HG03139 (cell line): ENCODE data around the gene HNRNPA3.
"Not testable (repeated sequence)": the region's sequence is repeated elsewhere in the genome, so short reads cannot be mapped to it uniquely, and the experiment has no call there.

Experiments
- ATAC-seq: cut with Tn5 transposase; IDR thresholded peaks from one replicate; pipeline ENCODE4 v1.9.1; 2021; ENCODE audit not compliant: unreplicated experiment

Gene HNRNPA3

GRCh38 chr2:177188482-177189469 lies 23.8 kb upstream of the HNRNPA3 start:
- no peak for ATAC-seq

- no peak for ATAC-seq
These were observed 21.7 kb upstream of the HNRNPA3 start for GRCh38 chr2:177190941-177191340.

GRCh38 chr2:177192788-177193187 lies 19.8 kb upstream of the HNRNPA3 start:
- no peak for ATAC-seq

GRCh38 chr2:177193240-177193639 lies 19.4 kb upstream of the HNRNPA3 start:
- no peak for ATAC-seq

GRCh38 chr2:177195194-177195593 lies 17.4 kb upstream of the HNRNPA3 start:
- no peak for ATAC-seq

- ATAC-seq: not testable (repeated sequence)
These were observed 12.2 kb upstream of the HNRNPA3 start for GRCh38 chr2:177200419-177200818.

- ATAC-seq: no peak
These were observed 10.7 kb upstream of the HNRNPA3 start for GRCh38 chr2:177201919-177202346.

- ATAC-seq: no peak
These were observed 8.2 kb upstream of the HNRNPA3 start for GRCh38 chr2:177204417-177204816.

GRCh38 chr2:177207101-177207500 lies 5.5 kb upstream of the HNRNPA3 start:
- ATAC-seq: peak; percentile 37

GRCh38 chr2:177211169-177211568 lies 1.4 kb upstream of the HNRNPA3 start:
- ATAC-seq: no peak

- no peak for ATAC-seq
These were observed 953 bp upstream of the HNRNPA3 start for GRCh38 chr2:177211576-177212105.

- ATAC-seq: peak; percentile 42
These were observed 580 bp downstream of the HNRNPA3 start for GRCh38 chr2:177212891-177213856.

GRCh38 chr2:177217247-177217843 lies 4.8 kb downstream of the HNRNPA3 start:
- no peak for ATAC-seq

- not testable (repeated sequence) for ATAC-seq
These were observed 7.2 kb downstream of the HNRNPA3 start for GRCh38 chr2:177219787-177220186.

- ATAC-seq: no peak
These were observed 8.9 kb downstream of the HNRNPA3 start for GRCh38 chr2:177221534-177221933.

GRCh38 chr2:177221970-177222369 lies 9.4 kb downstream of the HNRNPA3 start:
- no peak for ATAC-seq

GRCh38 chr2:177223436-177223835 lies 10.8 kb downstream of the HNRNPA3 start:
- not testable (repeated sequence) for ATAC-seq

- no peak for ATAC-seq
These were observed 13.4 kb downstream of the HNRNPA3 start for GRCh38 chr2:177225965-177226360.

GRCh38 chr2:177229442-177230242 lies 17.0 kb downstream of the HNRNPA3 start:
- ATAC-seq: no peak

- ATAC-seq: no peak
These were observed 18.7 kb downstream of the HNRNPA3 start for GRCh38 chr2:177231270-177231669.
